HepG2 (cell line): ENCODE results near the gene C19orf47. TPM values are rescaled to one million over a fixed set of nuclear protein-coding genes. Genes with fewer than 3 reads are reported as not detected.

Experiments
- ATAC-seq: fragments of 200-7000 bp; cut with Tn5 transposase; 3 replicates; pipeline ENCODE4 v1.9.1; 2020; ENCODE audit warnings: mild to moderate bottlenecking, moderate library complexity
- BruUV-seq: library from RNA; stranded (reverse); fragments of 400-500 nt; replicated peaks from 2 replicates; lab custom pipeline; 2021; lab: Mats Ljungman, UMichigan
- CTCF ChIA-PET: fragments of 300-600 bp; formaldehyde crosslinking; extraction: SDS; loops from one replicate; lab custom pipeline; 2021; ENCODE audit warnings: low total read pairs, inconsistent platforms, low intra/inter-chr PET ratio; lab: Yijun Ruan, JAX
- POLR2A ChIA-PET: fragments of 350-600 bp; sonication (Branson Sonifier 250); formaldehyde crosslinking; loops from one replicate; lab custom pipeline; 2020; ENCODE audit warnings: antibody characterized with exemption, inconsistent platforms; lab: Yijun Ruan, JAX
- DNase-seq: peaks from one replicate; pipeline ENCODE4 v3.0.0-alpha.2; 2015; ENCODE audit warnings: low spot score
- FAIRE-seq: peaks from 3 replicates; lab custom pipeline; 2011; peaks lifted over from hg19 to GRCh38; lab: Jason Lieb, UNC
- H2AFZ ChIP-seq: one replicate; pipeline ENCODE4 v1.6.1; 2011; ENCODE audit warnings: low read length, inconsistent platforms
- H3K27ac ChIP-seq: fragments of 300-600 bp; 3 replicates; pipeline ENCODE4 v1.8.0; 2011; ENCODE audit warnings: mixed run types, mild to moderate bottlenecking, mixed read lengths, low read length, inconsistent platforms; ENCODE audit not compliant: insufficient read depth; ENCODE audit errors: extremely low read length
- H3K27me3 ChIP-seq, 2 experiments: fragments of 200-600 bp in 1 of 2; 2 replicates in 1 of 2; 3 replicates in 1 of 2; pipeline versions ENCODE4 v1.6.0 to v1.8.0; 2011; ENCODE audit warnings: low read length in 2 of 2, mild to moderate bottlenecking in 2 of 2, moderate library complexity in 2 of 2, inconsistent platforms in 1 of 2; ENCODE audit not compliant: insufficient read depth in 2 of 2, control insufficient read depth in 1 of 2
- H3K36me3 ChIP-seq, 2 experiments: fragments of 200-600 bp in 1 of 2; replicated peaks in 1 of 2; 2 replicates in 1 of 2; 3 replicates in 1 of 2; pipeline versions ENCODE4 v1.5.1 to v1.8.0; 2011; ENCODE audit warnings: low read length in 2 of 2, inconsistent platforms in 1 of 2; ENCODE audit not compliant: insufficient read depth in 2 of 2, control insufficient read depth in 1 of 2
- H3K4me1 ChIP-seq: 2 replicates; pipeline ENCODE4 v1.5.1; 2012; ENCODE audit warnings: low read length, inconsistent platforms; ENCODE audit not compliant: insufficient read depth
- H3K4me2 ChIP-seq: 2 replicates; pipeline ENCODE4 v1.6.0; 2011; ENCODE audit warnings: low read depth, low read length, inconsistent platforms
- H3K4me3 ChIP-seq, 3 experiments: fragments of 200-600 bp in 1 of 3; sonication (generic), shearing (Covaris generic) in 1 of 3; replicated peaks in 1 of 3; 2 replicates each; pipeline ENCODE4 v1.5.1; 2011 to 2016; ENCODE audit warnings: low read length in 3 of 3, inconsistent platforms in 2 of 3, low read depth in 2 of 3, mild to moderate bottlenecking in 2 of 3, control low read depth in 1 of 3, mixed read lengths in 1 of 3; ENCODE audit not compliant: insufficient read depth in 1 of 3
- H3K79me2 ChIP-seq: one replicate; pipeline ENCODE4 v1.6.1; 2011; ENCODE audit warnings: low read length, inconsistent platforms; ENCODE audit not compliant: insufficient read depth
- H3K9ac ChIP-seq: 2 replicates; pipeline ENCODE4 v1.6.0; 2011; ENCODE audit warnings: mild to moderate bottlenecking, low read depth, low read length, inconsistent platforms; ENCODE audit not compliant: insufficient read depth
- H3K9me3 ChIP-seq: 2 replicates; pipeline ENCODE4 v1.5.1; 2012; ENCODE audit warnings: mild to moderate bottlenecking, low read length
- H4K20me1 ChIP-seq: 2 replicates; pipeline ENCODE4 v1.6.0; 2011; ENCODE audit warnings: inconsistent platforms, mild to moderate bottlenecking, low read length, moderate library complexity; ENCODE audit not compliant: insufficient read depth
- CEBPB ChIP-seq: IDR thresholded peaks from 2 replicates; pipeline ENCODE4 v1.6.1; 2011; ENCODE audit warnings: low read depth, low read length, improper control_type of control experiment, borderline replicate concordance
- DR1 ChIP-seq: sonication (generic); formaldehyde crosslinking; IDR thresholded peaks from 2 replicates; pipeline ENCODE4 v1.8.0; 2021; ENCODE audit warnings: mild to moderate bottlenecking, missing genetic modification reagents, inconsistent platforms
- FOXK1 ChIP-seq: sonication (generic); formaldehyde crosslinking; IDR thresholded peaks from 2 replicates; pipeline ENCODE4 v1.4.0; 2020; ENCODE audit warnings: low read depth, missing genetic modification reagents, borderline replicate concordance
- JUND ChIP-seq: sonication (generic); formaldehyde crosslinking; IDR thresholded peaks from 2 replicates; pipeline ENCODE4 v1.8.0; 2022; ENCODE audit warnings: mild to moderate bottlenecking, missing genetic modification reagents
- MZF1 ChIP-seq: sonication (generic); formaldehyde crosslinking; IDR thresholded peaks from 2 replicates; pipeline ENCODE4 v1.8.1; 2023; ENCODE audit warnings: mild to moderate bottlenecking, missing genetic modification reagents, borderline replicate concordance
- NAIF1 ChIP-seq: sonication (generic); formaldehyde crosslinking; IDR thresholded peaks from 2 replicates; pipeline ENCODE4 v1.5.0; 2020; ENCODE audit warnings: mild to moderate bottlenecking, missing genetic modification reagents, borderline replicate concordance
- NPAS2 ChIP-seq: sonication (generic); formaldehyde crosslinking; IDR thresholded peaks from 2 replicates; pipeline ENCODE4 v1.8.0; 2022; ENCODE audit warnings: mild to moderate bottlenecking, missing genetic modification reagents, borderline replicate concordance
- PRMT3 ChIP-seq: sonication (generic); formaldehyde crosslinking; IDR thresholded peaks from 2 replicates; pipeline ENCODE4 v1.8.1; 2022; ENCODE audit warnings: low read depth, mild to moderate bottlenecking, moderate library complexity, missing genetic modification reagents, borderline replicate concordance
- ZNF264 ChIP-seq: sonication (generic); formaldehyde crosslinking; IDR thresholded peaks from 2 replicates; pipeline ENCODE4 v1.4.0; 2020; ENCODE audit warnings: missing genetic modification reagents
- ZNF30 ChIP-seq: sonication (generic); formaldehyde crosslinking; IDR thresholded peaks from 2 replicates; pipeline ENCODE4 v1.5.0; 2020; ENCODE audit warnings: mild to moderate bottlenecking, missing genetic modification reagents
- ZNF468 ChIP-seq: sonication (generic); formaldehyde crosslinking; IDR thresholded peaks from 2 replicates; pipeline ENCODE4 v1.8.0; 2022; ENCODE audit warnings: mild to moderate bottlenecking, moderate library complexity, missing genetic modification reagents
- WGBS: methylation state at CpG from one replicate; pipeline ENCODE4 v1.1.6; 2017; ENCODE audit warnings: low lambda C conversion rate; 5-methylcytosine and 5-hydroxymethylcytosine counted together
- in situ Hi-C: cut with HindIII; loops from 2 replicates; pipeline ENCODE4 v1.10.0; 2017; ENCODE audit warnings: low pct_unique_long_range_greater_than_20kb; ENCODE audit not compliant: extremely low pct_ligation_motif_present
- intact Hi-C: fragments of 100-400 bp; cut with micrococcal nuclease; formaldehyde crosslinking; loops from one replicate; pipeline ENCODE4 v1.10.0; 2022; ENCODE audit not compliant: unreplicated experiment
- polyA plus RNA-seq, 8 experiments: library from polyadenylated mRNA; depleted of rRNA in 3 of 8; stranded (reverse) in 7 of 8; unstranded in 1 of 8; fragments of >200 nt; fragmentation: Illumina TruSeq in 4 of 8; extraction: Trizol in 4 of 8; gene quantifications; 2 replicates each; pipeline versions ENCODE4 v1.2.1 to v1.2.3, GENCODE V29; 2011 to 2016; ENCODE audit warnings: low read depth in 4 of 8, missing spikeins in 1 of 8, mixed read lengths in 1 of 8; ENCODE audit not compliant: insufficient read depth in 1 of 8
- total RNA-seq, 5 experiments: library from RNA; depleted of rRNA; stranded (reverse); fragments of >200 nt; fragmentation: Illumina TruSeq; extraction: Trizol; gene quantifications; 2 replicates each; pipeline ENCODE4 v1.2.3, GENCODE V29; 2016; ENCODE audit warnings: low read depth in 1 of 5
- TF ChIP-seq, protein P1 (sequence below): sonication (generic); formaldehyde crosslinking; IDR thresholded peaks from 2 replicates; pipeline ENCODE4 v1.9.0; 2022; ENCODE audit warnings: low read depth, missing genetic modification reagents
- TF ChIP-seq, protein P2 (sequence below), 2 experiments: fragments of 450-650 bp in 1 of 2; sonication (generic) in 1 of 2; formaldehyde crosslinking; IDR thresholded peaks; 2 replicates each; pipeline versions ENCODE4 v1.5.0 to v1.8.0; 2020 to 2022; ENCODE audit warnings: mild to moderate bottlenecking in 1 of 2, missing genetic modification reagents in 1 of 2
- TF ChIP-seq, protein P3 (sequence below): sonication (generic); formaldehyde crosslinking; IDR thresholded peaks from 2 replicates; pipeline ENCODE4 v1.8.0; 2023; ENCODE audit warnings: mild to moderate bottlenecking, missing genetic modification reagents
- TF ChIP-seq, protein P4 (sequence below): sonication (generic); formaldehyde crosslinking; IDR thresholded peaks from 2 replicates; pipeline ENCODE4 v1.5.0; 2020; ENCODE audit warnings: missing genetic modification reagents

The C19orf47 gene
- total and polyA plus RNA-seq, 2 of the 13 experiments (the other 11 are each of a cell fraction or from before 2014, with no cell fraction given): 8.1 to 10.6 TPM

DNA sequence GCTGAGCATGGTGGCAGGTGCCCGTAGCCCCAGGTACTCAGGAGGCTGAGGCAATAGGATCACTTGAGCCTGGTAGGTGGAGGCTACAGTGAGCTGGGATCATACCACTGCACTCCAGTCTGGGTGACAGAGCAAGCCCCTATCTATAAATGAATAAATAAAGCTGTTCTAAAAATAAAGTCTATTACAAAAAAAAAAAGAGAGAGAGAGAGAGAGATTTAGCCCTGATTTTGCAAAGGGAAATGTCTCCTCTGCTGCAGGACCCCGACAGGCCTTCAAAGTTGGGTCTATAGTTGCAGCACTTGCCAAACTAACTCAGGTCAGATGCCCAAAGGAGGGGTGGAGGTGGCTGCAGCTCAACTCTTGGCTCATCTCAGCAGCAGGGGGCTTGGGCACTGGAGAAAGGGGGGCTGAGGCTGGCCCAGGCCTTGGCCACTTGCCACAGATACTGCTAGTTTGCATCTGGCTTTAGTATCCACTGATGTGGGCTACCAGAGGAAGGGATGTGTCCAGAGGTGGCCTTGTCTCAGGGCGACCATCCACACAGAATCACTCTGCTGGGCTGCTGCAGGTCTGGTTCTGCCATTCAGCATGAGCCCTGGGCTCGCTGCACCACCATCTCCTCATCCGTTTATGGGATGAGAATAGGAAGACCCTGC lies 32.3 kb downstream of the C19orf47 start (continued):
- TF ChIP-seq, protein P1, sequence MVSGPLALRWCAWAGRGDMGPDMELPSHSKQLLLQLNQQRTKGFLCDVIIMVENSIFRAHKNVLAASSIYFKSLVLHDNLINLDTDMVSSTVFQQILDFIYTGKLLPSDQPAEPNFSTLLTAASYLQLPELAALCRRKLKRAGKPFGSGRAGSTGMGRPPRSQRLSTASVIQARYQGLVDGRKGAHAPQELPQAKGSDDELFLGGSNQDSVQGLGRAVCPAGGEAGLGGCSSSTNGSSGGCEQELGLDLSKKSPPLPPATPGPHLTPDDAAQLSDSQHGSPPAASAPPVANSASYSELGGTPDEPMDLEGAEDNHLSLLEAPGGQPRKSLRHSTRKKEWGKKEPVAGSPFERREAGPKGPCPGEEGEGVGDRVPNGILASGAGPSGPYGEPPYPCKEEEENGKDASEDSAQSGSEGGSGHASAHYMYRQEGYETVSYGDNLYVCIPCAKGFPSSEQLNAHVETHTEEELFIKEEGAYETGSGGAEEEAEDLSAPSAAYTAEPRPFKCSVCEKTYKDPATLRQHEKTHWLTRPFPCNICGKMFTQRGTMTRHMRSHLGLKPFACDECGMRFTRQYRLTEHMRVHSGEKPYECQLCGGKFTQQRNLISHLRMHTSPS (CRISPR knock-in tag): no peak
- TF ChIP-seq ZNF468: no peak
- TF ChIP-seq ZNF264: no peak
- no peak for TF ChIP-seq JUND (CRISPR knock-in tag)
- no peak for TF ChIP-seq PRMT3 (CRISPR knock-in tag)
- no peak for TF ChIP-seq MZF1
- TF ChIP-seq, protein P2, sequence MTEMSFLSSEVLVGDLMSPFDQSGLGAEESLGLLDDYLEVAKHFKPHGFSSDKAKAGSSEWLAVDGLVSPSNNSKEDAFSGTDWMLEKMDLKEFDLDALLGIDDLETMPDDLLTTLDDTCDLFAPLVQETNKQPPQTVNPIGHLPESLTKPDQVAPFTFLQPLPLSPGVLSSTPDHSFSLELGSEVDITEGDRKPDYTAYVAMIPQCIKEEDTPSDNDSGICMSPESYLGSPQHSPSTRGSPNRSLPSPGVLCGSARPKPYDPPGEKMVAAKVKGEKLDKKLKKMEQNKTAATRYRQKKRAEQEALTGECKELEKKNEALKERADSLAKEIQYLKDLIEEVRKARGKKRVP (CRISPR knock-in tag; IDR thresholded peaks at IDR 0.05): no peak

DNA sequence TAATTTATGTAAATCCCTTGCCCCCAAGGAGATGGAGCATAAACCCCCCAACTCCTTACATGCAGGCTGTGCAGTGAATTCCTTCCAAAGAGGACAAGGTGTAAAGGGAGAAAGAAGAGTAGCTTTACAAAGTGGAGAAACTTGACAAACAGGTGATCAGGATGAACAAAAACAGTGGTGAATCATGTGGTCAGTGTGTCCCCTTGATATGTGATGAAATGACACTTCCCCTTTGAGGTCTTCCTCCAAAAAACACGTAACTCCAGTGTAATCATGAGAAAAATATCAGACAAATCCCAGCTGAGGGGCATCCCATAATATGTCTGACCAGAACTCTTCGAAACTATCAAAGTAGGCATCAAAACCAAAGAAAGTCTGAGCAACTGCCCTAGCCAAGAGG lies 33.5 kb downstream of the C19orf47 start:
- H3K4me1 ChIP-seq: peaks cover 10% of the 10 kb centered on the region
- POLR2A ChIA-PET: no interaction called here
- in situ Hi-C loops: no loop called here
- H3K36me3 ChIP-seq: no peaks in the 10 kb centered on the region; a peak in 1 of 5 replicates
- TF ChIP-seq, protein P3, sequence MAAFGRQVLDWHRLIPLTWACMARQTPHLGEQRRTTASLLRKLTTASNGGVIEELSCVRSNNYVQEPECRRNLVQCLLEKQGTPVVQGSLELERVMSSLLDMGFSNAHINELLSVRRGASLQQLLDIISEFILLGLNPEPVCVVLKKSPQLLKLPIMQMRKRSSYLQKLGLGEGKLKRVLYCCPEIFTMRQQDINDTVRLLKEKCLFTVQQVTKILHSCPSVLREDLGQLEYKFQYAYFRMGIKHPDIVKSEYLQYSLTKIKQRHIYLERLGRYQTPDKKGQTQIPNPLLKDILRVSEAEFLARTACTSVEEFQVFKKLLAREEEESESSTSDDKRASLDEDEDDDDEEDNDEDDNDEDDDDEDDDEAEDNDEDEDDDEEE: no peak
- TF ChIP-seq DR1: no peak
- TF ChIP-seq, protein P4, sequence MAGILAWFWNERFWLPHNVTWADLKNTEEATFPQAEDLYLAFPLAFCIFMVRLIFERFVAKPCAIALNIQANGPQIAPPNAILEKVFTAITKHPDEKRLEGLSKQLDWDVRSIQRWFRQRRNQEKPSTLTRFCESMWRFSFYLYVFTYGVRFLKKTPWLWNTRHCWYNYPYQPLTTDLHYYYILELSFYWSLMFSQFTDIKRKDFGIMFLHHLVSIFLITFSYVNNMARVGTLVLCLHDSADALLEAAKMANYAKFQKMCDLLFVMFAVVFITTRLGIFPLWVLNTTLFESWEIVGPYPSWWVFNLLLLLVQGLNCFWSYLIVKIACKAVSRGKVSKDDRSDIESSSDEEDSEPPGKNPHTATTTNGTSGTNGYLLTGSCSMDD (CRISPR knock-in tag): no peak
- no peak for TF ChIP-seq NPAS2
- TF ChIP-seq FOXK1 (CRISPR knock-in tag): no peak
- no peak for TF ChIP-seq CEBPB
- TF ChIP-seq NAIF1 (CRISPR knock-in tag): no peak
- TF ChIP-seq ZNF30 (CRISPR knock-in tag): no peak
- TF ChIP-seq, all 625 proteins: peak for 0
- DNase-seq (no peak), ATAC-seq (no peak), FAIRE-seq (no peak)
- H3K27me3 ChIP-seq: no peaks in the 10 kb centered on the region
- H3K4me2 ChIP-seq: no peak overlapping the region
- CTCF ChIA-PET: no interaction called here
- no peaks in the 10 kb centered on the region for H3K79me2 ChIP-seq
- BruUV-seq: no TSS peak
- H3K9me3 ChIP-seq: no peaks in the 10 kb centered on the region
- H3K27ac ChIP-seq: no peak overlapping the region
- H2AFZ ChIP-seq: no peak overlapping the region
- no peak overlapping the region for H3K4me3 ChIP-seq
- no peak overlapping the region for H3K9ac ChIP-seq
- no peaks in the 10 kb centered on the region for H4K20me1 ChIP-seq
- 94% methylated on average over 2 of the region's 2 CpGs for WGBS
- intact Hi-C loops: no loop called here
